Measurements from ENCODE around the gene LAP3.

GRCh38 chr4:17546222-17546621 is 30.8 kb upstream of the LAP3 start:
- TF ChIP-seq GATA3 (IDR thresholded peaks at IDR 0.05; ENCODE audit: low read depth, low read length) (no peak), GATA2 (IDR thresholded peaks at IDR 0.05; ENCODE audit: low read depth, low read length) (no peak)
